ENCODE data around the gene PIEZO1.
"Not testable (repeated sequence)": the region's sequence is repeated elsewhere in the genome, so short reads cannot be mapped to it uniquely, and the experiment has no call there.

Gene PIEZO1

GRCh38 chr16:88781140-88782077 lies 3.6 kb downstream of the PIEZO1 start:
- no peak for DNase-seq

GRCh38 chr16:88780142-88781062 lies 4.6 kb downstream of the PIEZO1 start:
- DNase-seq, result no peak

- no peak for DNase-seq
Measured at GRCh38 chr16:88779406-88780141, 5.4 kb downstream of the PIEZO1 start.

- no peak for DNase-seq
Measured at GRCh38 chr16:88778541-88779065, 6.4 kb downstream of the PIEZO1 start.

- no peak for DNase-seq
Measured at GRCh38 chr16:88778271-88778525, 6.8 kb downstream of the PIEZO1 start.

- DNase-seq, result no peak
Measured at GRCh38 chr16:88777471-88778270, 7.3 kb downstream of the PIEZO1 start.

GRCh38 chr16:88775825-88776224 lies 9.2 kb downstream of the PIEZO1 start:
- no peak for DNase-seq

- DNase-seq, result no peak
Measured at GRCh38 chr16:88774544-88775393, 10.3 kb downstream of the PIEZO1 start.

- DNase-seq, result no peak
Measured at GRCh38 chr16:88773812-88774291, 11.2 kb downstream of the PIEZO1 start.

GRCh38 chr16:88772871-88773811 lies 11.9 kb downstream of the PIEZO1 start:
- DNase-seq, result no peak

- not testable (repeated sequence) for DNase-seq
Measured at GRCh38 chr16:88771781-88772180, 13.2 kb downstream of the PIEZO1 start.

GRCh38 chr16:88771294-88771772 lies 13.7 kb downstream of the PIEZO1 start:
- no peak for DNase-seq

GRCh38 chr16:88770461-88771293 lies 14.3 kb downstream of the PIEZO1 start:
- DNase-seq, result no peak

- DNase-seq, result peak; percentile 11
Measured at GRCh38 chr16:88769617-88770460, 15.2 kb downstream of the PIEZO1 start.

- no peak for DNase-seq
Measured at GRCh38 chr16:88768071-88768783, 16.8 kb downstream of the PIEZO1 start.

- no peak for DNase-seq
Measured at GRCh38 chr16:88767546-88768070, 17.4 kb downstream of the PIEZO1 start.

- no peak for DNase-seq
Measured at GRCh38 chr16:88766975-88767374, 18.0 kb downstream of the PIEZO1 start.
